NCI-H82 treated with DMSO at 0.1 percent for 48 hours (cell line): ENCODE results near the gene TOM1L1.

Experiments used
- DNase-seq: peaks from one replicate; lab custom pipeline; 2025; ENCODE audit not compliant: unreplicated experiment; lab: John Stamatoyannopoulos, UW

The TOM1L1 gene

DNA sequence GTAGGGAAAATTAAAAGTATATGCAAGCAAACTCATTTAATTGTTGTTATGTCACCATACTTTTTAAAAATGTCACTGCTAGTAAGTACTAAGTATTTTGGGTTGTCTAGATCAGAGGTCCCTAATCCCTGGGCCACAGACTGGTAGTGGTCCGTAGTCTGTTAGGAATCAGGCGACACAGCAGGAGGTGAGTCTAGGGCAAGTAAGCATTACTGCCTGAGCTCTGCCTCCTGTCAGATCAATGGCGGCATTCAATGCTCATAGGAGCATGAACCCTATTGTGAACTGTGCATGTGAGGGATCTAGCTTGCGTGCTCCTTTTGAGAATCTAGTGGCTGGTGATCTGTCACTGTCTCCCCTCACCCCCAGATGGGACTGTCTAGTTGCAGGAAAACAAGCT, 89.5 kb downstream of the TOM1L1 start:
- no peak for DNase-seq

GRCh38 chr17:54991567-54991966, 90.9 kb downstream of the TOM1L1 start:
- no peak for DNase-seq

DNA sequence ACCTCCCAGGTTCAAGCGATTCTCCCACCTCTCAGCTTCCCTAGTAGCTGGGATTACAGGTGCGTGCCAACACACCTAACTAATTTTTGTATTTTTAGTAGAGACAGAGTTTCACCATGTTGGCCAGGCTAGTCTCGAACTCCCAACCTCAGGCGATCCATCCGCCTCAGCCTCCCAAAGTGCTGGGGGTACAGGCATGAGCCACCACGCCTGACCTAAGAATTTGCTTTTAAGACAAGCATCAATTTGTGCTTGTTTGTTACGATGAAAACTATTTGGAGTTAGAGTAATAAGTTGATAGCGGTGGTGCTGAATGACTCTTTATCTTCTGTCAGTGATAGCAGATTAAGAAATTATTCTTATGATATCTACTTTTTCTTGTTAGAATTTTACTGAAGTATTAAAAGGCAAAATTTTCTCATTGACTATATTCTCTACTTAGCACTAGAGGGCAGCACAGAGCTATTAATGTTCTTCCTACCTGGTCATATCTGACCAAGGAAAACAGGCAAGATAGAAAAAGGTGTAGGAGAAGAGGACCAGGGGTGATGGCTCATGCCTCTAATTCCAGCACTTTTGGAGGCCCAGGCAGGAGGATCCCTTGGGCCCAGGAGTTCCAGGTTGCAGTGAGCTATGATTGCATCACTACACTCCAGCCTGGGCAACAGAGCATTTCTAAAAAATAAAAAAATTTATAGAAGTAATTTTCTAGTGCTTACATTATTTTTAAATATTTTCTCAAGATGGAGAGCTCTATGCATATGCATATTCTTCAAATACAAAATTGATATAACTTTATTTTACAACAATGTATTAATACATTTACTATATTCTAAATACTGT, 92.4 kb downstream of the TOM1L1 start:
- DNase-seq: peak; percentile 53

DNA sequence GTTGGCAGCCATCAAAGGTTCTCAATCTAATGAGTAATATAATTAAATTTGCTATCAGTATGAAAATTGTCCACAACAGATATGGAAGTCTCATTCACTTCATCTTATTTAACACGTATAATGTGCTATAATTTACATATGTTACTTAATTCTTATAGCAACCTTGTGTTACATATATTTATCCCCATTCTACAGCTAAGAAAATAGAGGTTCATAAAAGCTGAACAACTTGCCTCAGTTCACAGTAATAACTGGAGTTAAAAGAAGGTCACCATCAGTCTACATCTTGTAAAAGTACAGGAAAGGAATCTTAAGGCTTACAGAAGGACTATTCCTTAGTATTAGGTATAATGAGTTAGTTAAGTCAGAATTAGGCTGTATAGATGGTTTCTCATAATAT, 95.8 kb downstream of the TOM1L1 start:
- DNase-seq: no peak

DNA sequence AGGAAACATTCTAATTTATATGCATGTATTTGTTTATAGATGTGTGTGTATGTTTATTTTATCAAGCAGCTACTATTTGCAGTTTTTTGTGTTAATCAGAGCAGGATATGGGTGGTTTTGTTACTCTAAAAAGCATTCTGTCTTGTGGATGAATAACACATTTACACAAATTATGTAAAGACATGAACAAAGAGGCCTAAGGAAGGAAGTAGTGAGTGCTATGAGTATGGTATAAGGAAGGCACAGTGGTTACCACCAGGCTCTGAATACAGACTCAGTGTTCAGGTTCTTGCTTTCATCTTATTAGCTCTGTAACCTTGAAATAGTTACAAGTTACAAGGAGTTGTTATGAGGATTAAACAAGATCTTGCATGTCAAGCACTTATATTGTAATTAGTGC, 101.8 kb downstream of the TOM1L1 start:
- DNase-seq: no peak

- DNase-seq: no peak
Measured at GRCh38 chr17:55004484-55004883, 103.8 kb downstream of the TOM1L1 start.

DNA sequence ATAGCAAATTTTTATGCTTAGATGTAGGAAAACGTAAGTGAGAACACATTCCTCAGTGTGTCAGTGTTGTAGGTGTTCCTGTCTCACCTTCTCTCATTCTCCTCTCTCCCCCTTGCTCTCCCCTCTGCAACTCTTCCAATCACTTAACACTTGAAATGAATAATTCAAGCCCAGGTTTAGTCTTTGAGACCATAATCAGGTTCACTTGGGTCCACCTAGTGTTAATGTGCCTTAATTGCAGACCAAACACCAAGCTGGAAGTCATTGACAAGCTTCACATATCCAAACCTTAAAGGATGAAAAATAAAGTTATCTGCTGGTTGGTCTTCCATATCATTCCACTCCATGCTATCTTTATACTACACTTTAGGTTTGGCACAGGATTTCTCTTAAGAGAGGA, 104.9 kb downstream of the TOM1L1 start:
- peak; percentile 14 for DNase-seq
